GM18511 (cell line): ENCODE results near the gene GPR137.
"Not testable (repeated sequence)": the region's sequence is repeated elsewhere in the genome, so short reads cannot be mapped to it uniquely, and the experiment has no call there.

Experiments used
- ATAC-seq: cut with Tn5 transposase; IDR thresholded peaks from one replicate; pipeline ENCODE4 v1.9.1; 2021; ENCODE audit warnings: mild to moderate bottlenecking, moderate library complexity; ENCODE audit not compliant: unreplicated experiment

The GPR137 gene

DNA sequence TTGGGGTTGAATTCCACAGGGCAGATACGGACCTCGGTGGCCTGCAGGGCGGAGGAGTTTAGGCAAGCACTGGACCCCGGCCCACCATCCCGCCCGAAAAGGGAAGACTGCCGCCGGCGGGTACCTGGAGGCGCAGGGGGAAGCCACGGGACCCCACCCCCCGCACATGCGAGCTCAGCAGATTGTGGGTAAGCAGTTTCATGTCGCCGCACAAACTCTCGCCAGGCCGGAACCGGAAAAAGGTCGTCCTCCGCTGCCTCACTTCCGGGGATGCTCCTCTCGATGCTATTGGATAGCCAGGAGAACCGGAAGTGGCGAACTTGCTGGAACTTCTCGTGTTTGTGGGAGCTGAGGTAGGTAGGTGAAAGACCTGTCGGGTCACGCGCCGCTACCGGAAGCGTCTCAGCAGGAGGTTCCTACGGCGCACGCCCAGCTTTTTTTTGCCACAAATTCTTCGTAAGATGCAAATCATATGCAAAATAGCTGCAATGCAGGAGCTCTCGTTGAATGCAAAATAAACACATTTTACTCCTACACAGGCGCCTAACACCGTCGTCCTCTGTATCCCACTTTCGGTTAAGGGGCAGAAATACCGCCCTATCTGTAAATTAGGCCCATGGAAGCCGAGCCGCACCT, 31.8 kb downstream of the GPR137 start, which contains the start of gene TRMT112:
TSS of gene TRMT112 (minus strand) at position 235 of the 636 bp plus-strand sequence. CDS start at position 202, 33 bp downstream.
- peak; percentile 70 for ATAC-seq

DNA sequence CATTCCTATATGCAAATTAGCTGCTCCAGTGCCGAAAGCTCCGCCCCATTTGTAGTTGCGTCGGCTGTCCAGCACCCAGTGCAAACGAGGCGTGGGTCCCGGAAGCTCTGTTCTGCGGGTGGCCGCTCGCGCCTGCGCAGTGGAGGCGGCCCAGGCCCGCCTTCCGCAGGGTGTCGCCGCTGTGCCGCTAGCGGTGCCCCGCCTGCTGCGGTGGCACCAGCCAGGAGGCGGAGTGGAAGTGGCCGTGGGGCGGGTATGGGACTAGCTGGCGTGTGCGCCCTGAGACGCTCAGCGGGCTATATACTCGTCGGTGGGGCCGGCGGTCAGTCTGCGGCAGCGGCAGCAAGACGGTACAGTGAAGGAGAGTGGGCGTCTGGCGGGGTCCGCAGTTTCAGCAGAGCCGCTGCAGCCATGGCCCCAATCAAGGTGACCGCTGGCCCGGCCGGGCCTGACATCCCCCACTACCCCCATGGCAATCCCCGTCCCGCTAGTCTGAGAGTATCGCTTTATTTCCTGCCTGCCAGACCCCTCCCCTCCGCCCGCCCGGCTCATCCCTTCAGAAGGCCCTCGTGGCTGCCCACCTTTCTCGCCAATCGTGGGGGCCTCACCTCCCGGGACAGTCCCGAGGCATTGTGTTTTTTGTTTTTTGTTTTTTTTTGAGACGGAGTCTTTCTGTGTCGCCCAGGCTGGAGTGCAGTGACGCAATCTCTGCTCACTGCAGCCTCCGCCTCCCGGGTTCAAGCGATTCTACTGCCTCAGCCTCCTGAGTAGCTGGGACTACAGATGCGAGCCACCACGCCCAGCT, 32.5 kb downstream of the GPR137 start, which contains the start of gene PRDX5:
TSS of gene PRDX5 (plus strand) at position 161 of the 805 bp plus-strand sequence. CDS start at position 256, 95 bp downstream.
- ATAC-seq: peak; percentile 77

DNA sequence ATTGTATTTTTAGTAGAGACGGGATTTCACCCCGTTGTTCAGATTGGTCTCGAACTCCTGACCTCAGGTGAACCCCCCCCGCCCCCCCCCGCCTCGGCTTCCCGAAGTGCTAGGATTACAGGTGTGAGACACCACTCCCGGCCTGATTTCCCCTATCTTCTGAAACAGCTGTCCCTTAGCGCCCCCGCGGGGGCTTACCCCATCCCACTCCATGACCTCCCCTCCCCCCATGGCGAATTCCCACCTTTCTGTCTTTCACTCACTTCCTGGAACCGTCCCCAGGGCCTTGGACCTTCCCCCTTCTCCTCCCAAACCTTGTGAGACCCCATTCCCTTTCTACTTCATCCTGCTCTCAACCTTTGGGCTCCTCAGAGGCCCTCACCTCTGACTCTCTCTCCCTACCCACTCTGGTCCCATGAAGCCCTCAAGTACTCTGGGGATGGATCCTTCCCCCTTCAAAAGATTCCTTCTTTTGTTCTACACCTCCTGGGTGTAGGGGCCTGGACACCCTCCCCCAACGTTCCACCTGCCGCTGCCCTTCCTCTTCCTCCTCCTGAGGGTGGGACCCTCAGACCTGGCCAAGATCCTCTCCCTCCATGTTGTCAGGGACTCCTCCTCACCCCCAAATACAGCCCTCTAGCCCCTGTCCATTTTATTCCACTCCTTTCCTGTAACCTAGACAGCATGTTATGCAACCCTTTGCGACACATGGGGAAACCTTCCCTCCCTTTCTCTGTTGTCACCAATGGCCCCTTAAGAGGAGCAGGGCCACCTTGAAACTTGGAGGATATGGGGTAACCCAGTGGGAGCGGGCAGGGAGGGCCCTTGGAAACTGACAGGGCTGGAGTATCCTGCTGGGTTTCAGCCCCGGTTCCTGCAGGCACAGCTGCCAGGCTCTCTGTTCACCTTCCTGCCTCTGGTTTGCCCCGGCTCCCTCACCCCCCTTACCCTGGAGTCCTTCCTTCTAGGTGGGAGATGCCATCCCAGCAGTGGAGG, 33.4 kb downstream of the GPR137 start:
- ATAC-seq: no peak

DNA sequence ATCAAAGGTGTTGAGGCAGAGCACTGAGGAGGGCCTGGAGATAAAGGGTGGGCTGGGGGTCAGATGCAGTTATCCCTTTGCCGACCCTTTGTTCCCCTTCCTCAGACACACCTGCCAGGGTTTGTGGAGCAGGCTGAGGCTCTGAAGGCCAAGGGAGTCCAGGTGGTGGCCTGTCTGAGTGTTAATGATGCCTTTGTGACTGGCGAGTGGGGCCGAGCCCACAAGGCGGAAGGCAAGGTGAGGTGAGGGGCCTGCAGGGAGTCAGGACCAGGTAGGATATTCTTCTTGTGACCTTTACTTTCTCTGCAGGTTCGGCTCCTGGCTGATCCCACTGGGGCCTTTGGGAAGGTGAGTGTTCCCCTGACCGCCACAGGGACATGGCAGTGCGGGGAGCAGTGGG, 34.9 kb downstream of the GPR137 start:
- no peak for ATAC-seq

DNA sequence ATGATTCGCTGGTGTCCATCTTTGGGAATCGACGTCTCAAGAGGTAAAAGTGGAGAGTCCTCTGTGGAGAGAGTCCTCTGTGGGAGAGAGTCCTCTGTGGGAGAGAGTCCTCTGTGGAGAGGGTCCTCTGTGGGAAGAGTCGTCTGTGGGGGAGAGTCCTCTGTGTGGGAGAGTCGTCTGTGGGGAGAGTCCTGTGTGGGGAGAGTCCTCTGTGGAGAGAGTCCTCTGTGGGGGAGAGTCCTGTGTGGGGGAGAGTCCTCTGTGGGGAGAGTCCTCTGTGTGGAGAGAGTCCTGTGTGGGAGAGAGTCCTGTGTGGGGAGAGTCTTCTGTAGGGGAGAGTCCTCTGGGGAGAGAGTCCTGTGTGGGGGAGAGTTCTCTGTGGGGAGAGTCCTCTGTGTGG, 35.4 kb downstream of the GPR137 start:
- no peak for ATAC-seq

DNA sequence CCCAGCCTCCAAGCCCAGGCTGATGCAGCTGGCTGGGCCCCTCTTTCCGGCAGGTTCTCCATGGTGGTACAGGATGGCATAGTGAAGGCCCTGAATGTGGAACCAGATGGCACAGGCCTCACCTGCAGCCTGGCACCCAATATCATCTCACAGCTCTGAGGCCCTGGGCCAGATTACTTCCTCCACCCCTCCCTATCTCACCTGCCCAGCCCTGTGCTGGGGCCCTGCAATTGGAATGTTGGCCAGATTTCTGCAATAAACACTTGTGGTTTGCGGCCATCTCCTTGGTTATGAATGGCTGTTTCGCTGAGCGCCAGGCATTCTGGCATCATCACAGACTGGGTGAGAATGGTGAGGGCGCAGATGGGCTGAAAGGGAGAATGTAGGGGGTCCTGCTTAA, 35.9 kb downstream of the GPR137 start:
- no peak for ATAC-seq

DNA sequence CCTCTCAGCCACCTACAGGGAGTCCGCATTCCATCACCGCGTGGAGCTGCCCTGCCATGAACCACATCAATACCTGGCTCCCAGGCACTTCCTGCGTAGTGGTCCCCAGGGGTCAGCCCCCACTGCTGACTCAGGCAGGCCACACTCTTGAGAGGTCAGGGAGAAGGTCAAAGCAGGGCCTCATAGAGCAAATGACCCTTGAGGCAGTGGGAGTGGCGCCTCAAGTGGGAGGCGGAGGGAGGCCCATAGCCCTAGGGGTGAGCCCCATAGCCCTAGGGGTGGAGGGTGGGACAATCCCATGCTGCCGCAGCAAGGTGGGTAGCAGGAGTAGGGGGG, 37.2 kb downstream of the GPR137 start:
- no peak for ATAC-seq

DNA sequence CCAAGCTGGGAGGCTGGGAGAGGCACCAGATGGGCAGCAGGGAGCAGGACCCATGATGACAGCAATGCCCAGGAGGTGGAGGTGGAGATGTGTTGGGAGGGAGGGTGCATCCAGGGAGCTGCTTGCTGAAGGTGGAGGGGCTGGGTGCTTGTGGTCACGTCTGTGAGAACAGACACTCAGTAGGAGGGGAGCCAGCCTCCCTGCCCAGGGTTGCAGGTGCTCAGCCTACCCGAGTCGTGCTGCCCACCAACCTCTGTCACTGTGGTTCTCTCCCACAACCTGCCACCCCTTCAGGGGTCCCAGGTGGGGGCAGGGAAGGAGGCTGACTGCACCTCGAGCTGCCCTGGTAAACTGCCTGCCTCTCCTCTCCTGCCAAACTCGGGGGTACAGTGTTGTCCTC, 37.7 kb downstream of the GPR137 start:
- ATAC-seq: no peak

DNA sequence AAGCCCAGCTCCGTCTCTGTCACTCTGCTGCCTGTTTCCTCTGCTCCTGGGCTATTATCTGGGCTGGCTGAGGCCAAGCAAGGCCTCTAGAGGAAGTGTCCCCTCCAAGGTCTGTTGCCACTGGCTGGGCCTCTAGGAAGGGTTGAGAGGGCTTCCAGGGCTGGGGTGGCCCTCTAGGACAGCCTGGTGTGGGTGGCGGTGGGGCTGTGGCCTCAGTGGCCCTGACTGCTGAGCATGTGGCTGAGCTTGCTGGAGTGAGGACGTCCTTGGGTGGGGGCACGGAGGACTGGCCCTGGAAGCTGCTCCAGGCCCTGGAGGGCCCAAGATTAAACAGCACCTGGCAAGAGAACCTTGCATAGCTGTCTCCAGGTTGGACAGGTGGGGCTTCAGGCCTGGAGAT, 38.3 kb downstream of the GPR137 start:
- ATAC-seq: not testable (repeated sequence)

DNA sequence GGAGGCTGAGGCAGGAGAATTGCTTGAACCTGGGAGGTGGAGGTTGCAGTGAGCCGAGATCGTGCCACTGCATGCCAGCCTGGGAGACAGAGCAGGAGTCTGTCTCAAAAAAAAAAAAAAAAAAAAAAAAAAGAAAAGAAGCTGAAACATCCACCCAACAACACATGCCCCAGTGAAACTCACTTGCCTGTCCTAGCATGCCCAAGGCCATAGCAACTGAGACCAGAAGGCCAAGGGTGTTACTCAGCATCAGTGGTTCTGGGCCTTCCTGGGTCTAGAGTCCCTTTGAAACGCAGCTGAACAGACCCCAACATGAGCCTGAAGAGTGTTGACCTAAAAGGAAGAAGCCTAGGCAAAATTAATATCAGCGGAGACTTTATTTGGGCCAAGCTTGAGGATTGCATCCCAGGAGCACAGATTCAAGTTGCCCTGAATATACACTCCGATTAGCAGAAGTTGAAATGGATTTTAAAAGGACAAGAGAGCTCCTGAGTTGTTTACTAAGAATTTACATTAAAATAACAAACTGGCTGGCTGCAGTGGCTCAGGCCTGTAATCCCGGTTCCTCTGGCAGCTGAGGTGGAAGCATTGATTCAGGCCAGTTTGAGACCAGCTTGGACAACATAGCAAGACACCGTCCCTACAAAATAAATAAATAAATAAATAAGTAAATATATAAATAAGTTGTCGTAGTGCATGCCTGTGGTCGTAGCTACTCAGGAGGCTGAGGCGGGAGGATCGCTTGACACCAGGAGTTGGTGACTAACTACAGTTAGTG, 39.2 kb downstream of the GPR137 start:
- ATAC-seq: no peak

DNA sequence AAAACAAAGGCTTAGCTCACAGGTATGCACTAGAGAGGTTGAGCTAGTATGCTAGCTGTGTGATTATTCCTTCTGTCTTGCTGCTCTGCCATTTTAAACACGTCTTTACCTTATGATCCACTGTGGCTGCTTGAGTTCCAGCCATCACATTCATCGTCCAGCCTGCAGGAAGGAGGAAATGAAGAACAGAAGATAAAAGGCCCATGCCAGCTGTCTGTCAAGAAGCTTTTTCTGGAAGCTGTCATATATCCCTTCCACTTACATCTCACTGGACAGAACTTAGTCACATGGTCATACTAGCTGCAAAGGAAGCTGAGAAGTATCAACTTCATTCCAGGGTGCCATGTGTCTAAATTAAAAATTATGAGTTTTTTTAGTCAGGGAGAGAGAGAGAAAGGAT, 41.7 kb downstream of the GPR137 start:
- no peak for ATAC-seq

DNA sequence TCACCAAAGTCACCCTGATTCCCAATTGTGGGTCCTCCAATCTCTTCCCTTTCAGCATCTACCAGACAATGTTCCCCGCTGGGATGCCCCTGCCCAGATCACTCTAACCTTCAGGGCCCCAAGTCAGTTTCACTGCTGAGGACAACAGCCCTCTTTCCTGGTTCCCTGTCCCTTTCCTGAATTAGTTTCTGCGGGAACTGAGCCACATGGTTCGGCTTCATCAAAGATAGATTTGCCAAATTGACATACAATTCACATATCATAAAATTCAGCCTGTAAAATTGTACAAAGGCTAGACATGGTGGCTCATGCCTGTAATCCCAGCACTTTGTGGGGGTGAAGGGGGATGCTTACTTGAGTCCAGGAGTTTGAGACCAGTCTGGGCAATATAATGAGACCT, 42.3 kb downstream of the GPR137 start:
- no peak for ATAC-seq

DNA sequence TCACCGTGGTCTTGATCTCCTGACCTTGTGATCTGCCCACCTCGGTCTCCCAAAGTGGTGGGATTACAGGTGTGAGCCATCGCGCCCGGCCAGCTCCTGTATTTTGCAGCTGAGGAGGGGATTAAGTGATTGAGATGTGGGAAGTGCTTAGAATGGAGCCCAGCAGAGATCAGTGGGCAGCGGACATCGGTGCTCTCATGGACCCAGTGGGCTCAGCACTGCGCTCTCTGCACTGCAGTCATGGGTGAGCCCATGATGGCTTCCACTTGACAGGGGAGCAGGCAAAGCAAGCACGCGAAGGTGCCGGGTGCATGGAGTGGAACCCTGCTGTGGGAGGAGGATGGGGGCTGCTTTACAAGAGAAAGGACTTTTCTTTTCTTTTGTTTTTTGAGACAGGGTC, 45.2 kb downstream of the GPR137 start:
- no peak for ATAC-seq

DNA sequence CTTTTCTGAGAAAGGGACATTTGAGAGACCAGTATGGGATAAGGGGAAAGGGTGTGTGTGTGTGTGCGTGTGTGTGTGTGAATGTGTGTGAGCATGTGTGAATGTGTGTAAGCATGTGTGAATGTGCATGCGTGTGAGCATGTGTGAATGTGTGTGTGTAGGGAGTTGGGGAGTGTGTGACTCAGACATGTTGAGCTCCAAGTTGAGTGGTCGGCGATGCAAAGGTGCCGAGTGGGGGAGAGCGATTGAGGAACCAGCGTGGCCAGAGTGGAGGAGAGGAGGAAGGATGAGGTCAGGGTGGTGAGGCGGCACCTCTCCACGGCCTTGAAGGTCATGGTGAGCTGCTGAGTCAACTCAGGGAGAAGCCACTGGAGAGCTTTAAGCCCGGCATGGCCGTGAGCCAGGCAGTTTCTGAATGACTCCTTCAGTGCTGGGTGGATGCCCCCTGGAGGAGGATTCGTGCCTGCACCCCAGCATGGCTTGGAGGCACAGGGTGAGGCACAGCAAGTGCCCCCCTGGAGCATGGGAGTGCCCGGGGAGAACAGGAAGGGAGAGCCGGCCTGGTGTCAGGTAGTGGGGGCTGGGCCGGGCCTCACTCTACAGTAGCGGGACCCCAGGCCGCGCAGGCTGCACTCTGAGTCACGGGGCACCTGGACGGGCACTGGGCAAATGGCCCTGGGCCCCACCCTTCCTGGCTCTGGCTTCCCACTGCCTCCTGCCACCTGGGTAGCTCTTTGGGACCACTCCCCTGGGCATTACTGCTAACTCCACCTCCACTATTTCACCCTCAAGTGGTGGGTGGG, 46.1 kb downstream of the GPR137 start:
- ATAC-seq: peak; percentile 59

DNA sequence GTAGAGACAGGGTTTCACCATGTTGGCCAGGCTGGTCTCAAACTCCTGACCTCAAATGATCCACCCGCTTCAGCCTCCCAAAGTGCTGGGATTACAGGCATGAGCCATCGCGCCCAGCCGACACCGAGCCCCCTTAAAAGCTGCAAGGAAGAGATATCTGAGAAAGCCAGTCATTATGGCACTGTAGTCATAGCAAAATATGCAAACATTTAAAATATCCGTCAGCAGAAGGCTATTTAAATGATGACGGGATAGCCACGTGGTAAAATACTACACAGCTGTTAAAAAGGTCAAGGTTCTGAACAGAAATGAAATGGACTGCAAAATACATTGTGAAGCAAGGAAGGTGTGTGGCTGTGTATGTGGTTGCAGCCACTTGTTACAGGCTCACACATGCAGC, 47.9 kb downstream of the GPR137 start:
- ATAC-seq: no peak

DNA sequence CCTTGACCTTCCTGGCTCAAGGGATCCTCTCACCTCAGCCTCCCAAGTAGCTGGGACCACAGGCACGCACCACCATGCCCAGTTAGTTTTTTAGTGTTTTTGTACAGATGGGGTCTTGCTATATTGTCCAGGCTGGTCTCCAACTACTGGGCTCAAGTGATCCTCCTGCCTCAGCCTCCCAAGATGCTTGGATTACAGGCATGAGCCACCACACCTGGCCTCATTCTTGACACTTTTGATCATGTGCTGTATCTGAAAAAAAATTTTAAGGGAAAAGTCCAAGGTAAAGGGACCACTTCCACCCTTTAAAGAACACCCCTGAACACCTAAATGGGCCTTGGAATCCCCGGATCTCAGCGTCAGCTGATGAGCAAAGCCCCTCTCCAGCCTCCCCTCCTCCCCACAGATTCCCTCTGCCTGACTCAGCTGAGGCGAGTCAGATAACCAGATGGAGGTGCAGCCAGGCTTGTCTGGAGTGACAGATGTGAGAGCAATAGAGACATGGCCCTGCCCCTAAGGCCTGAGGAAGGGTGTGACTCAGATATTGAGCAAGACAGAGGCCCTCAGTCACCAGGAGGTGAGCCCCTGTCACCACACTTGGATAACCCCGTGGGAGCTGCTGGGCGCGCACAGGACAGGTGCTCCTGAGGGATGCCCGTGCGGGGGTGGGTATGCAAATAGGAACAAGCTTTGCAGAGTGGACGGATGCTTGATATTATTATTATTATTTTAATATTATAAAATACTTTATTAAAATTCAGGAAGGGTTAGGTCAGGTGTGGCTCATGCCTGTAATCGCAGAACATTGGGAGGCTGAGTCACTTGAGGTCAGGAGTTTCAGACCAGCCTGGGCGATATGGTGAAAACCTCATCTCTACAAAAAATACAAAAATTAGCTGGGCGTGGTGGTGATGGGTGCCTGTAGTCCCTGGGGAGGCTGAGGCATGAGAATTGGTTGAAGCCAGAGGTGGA, 49.4 kb downstream of the GPR137 start:
- ATAC-seq: peak; percentile 81

DNA sequence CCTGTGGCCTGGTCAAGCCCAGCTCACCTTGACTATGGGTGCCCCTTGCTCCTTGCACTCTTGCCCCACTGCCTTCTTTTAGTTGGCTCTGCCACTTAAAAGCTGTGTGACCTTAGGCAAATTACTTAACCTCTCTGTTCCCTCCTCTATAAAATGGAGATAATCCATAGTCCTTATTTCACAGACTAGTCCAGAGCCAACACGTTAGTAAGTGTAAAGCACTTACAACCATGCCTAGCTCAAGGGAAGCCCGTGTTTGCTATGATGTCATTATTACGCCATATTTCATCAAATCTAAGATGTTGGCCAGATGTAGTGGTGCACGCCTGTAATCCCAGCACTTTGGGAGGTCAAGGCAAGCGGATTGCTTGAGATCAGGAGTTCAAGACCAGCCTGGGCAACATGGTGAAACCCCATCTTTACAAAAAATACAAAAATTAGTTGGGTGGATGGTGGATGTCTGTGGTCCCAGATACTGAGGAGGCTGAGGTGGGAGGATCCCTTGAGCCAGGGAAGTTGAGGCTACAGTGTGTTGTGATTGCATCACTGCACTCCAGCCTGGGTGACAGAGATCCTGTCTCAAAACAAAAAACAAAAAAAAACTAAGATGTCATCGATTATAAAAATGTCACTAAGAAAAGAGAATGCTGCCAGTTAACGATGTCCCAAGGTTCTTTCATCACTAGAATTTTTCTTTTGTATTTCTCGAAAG, 52.0 kb downstream of the GPR137 start:
- ATAC-seq: no peak

DNA sequence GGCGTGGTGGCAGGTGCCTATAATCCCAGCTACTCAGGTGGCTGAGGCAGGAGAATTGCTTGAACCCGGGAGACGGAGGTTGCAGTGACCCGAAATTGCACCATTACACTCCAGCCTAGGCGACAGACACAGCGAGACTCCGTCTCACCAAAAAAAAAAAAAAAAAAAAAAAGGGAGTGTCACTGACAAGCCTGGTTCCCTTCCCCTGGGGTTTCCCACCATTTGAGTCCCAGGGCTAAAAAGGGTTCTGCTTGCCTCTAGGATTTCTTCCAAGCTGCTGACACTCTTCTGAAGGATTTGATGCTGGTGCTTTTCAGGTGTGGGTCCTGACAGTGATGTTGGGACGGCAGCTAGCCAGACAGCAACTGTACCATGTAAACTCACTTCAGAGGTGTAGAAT, 53.1 kb downstream of the GPR137 start:
- no peak for ATAC-seq
